H1 (cell line): ENCODE results near the gene TMEM245.

ENCODE experiments used
- CEBPB ChIP-seq: IDR thresholded peaks from 2 replicates; pipeline ENCODE4 v1.6.1; 2012; ENCODE audit warnings: low read depth, low read length
- CHD2 ChIP-seq: IDR thresholded peaks from 2 replicates; pipeline ENCODE4 v1.6.1; 2012; ENCODE audit warnings: low read length, improper control_type of control experiment
- CTCF ChIP-seq, 3 experiments: IDR thresholded peaks; 1 replicate in 2 of 3; 2 replicates in 1 of 3; pipeline versions ENCODE4 v1.5.1 to v1.6.1; 2011; ENCODE audit warnings: low read length in 3 of 3, mild to moderate bottlenecking in 3 of 3, inconsistent platforms in 2 of 3, low read depth in 1 of 3, moderate library complexity in 1 of 3; ENCODE audit not compliant: insufficient read depth in 1 of 3; ENCODE audit errors: control extremely low read depth in 1 of 3
- EP300 ChIP-seq, 2 experiments: IDR thresholded peaks; 1 replicate in 1 of 2; 2 replicates in 1 of 2; pipeline ENCODE4 v1.6.1; 2011 to 2012; ENCODE audit warnings: low read depth in 2 of 2, low read length in 2 of 2, mild to moderate bottlenecking in 2 of 2, borderline replicate concordance in 1 of 2, inconsistent platforms in 1 of 2, moderate library complexity in 1 of 2
- EZH2 ChIP-seq: fragments of 200-600 bp; sonication (generic); IDR thresholded peaks from 2 replicates; pipeline ENCODE4 v1.7.1; 2012; ENCODE audit warnings: low read depth, mild to moderate bottlenecking, moderate library complexity, low read length, inconsistent platforms; ENCODE audit not compliant: severe bottlenecking
- GABPA ChIP-seq: IDR thresholded peaks from 2 replicates; pipeline ENCODE4 v1.6.1; 2011; ENCODE audit warnings: mild to moderate bottlenecking, low read length, moderate library complexity, borderline replicate concordance; ENCODE audit not compliant: insufficient read depth
- KDM1A ChIP-seq: fragments of 200-600, 300-600 bp; sonication (generic); IDR thresholded peaks from 2 replicates; pipeline ENCODE4 v1.7.1; 2016; ENCODE audit warnings: mild to moderate bottlenecking, low read length, borderline replicate concordance
- KDM4A ChIP-seq: IDR thresholded peaks from one replicate; pipeline ENCODE4 v1.7.1; 2012; ENCODE audit warnings: low read depth, mild to moderate bottlenecking, moderate library complexity, low read length, inconsistent platforms; ENCODE audit not compliant: severe bottlenecking
- NRF1 ChIP-seq: IDR thresholded peaks from 2 replicates; pipeline ENCODE4 v1.6.1; 2011; ENCODE audit warnings: mild to moderate bottlenecking, low read depth, low read length, improper control_type of control experiment
- POLR2A ChIP-seq, 2 experiments: IDR thresholded peaks; 1 replicate in 1 of 2; 2 replicates in 1 of 2; pipeline ENCODE4 v1.6.1; 2011; ENCODE audit warnings: low read depth in 2 of 2, low read length in 2 of 2, mild to moderate bottlenecking in 2 of 2; ENCODE audit errors: control extremely low read depth in 1 of 2
- POLR2AphosphoS5 ChIP-seq: IDR thresholded peaks from 2 replicates; pipeline ENCODE4 v1.6.1; 2011; ENCODE audit warnings: low read depth, low read length
- RAD21 ChIP-seq, 2 experiments: IDR thresholded peaks in 1 of 2; conservative IDR thresholded peaks in 1 of 2; 2 replicates each; pipeline ENCODE4 v1.6.1; 2011; ENCODE audit warnings: low read depth in 2 of 2, low read length in 2 of 2, improper control_type of control experiment in 1 of 2, inconsistent platforms in 1 of 2, mild to moderate bottlenecking in 1 of 2, moderate library complexity in 1 of 2
- TBP ChIP-seq: IDR thresholded peaks from 2 replicates; pipeline ENCODE4 v1.6.1; 2011; ENCODE audit warnings: low read depth, low read length, improper control_type of control experiment
- YY1 ChIP-seq: IDR thresholded peaks from 2 replicates; pipeline ENCODE4 v1.6.1; 2011; ENCODE audit warnings: low read depth, mild to moderate bottlenecking, low read length

GRCh38 chr9:109100543-109101201 is 19.1 kb downstream of the TMEM245 start:
- TF ChIP-seq CTCF (IDR thresholded peaks at IDR 0.05; ENCODE audit: control extremely low read depth in 1 of 3, insufficient read depth in 1 of 3, low read depth in 1 of 3, low read length in 3 of 3) (no peak), KDM1A (no peak), YY1 (no peak), POLR2A (IDR thresholded peaks at IDR 0.05; ENCODE audit: control extremely low read depth in 1 of 2, low read depth in 2 of 2, low read length in 2 of 2) (no peak), EZH2 (no peak), POLR2AphosphoS5 (no peak), KDM4A (no peak), CHD2 (no peak), GABPA (no peak), EP300 (IDR thresholded peaks at IDR 0.05; ENCODE audit: borderline replicate concordance in 1 of 2, low read depth in 2 of 2, low read length in 2 of 2) (no peak), TBP (no peak), NRF1 (no peak), RAD21 (IDR thresholded peaks at IDR 0.05 in 1 of 2, conservative IDR thresholded peaks at IDR 0.05 in 1 of 2; ENCODE audit: low read depth in 2 of 2, low read length in 2 of 2) (no peak), CEBPB (no peak)
